Stomach (tissue), 9 donors: ENCODE measurements around the gene DNLZ. TPM values are rescaled to one million over a fixed set of nuclear protein-coding genes. Genes with fewer than 3 reads are reported as not detected.
"Not testable (repeated sequence)": the region's sequence is repeated elsewhere in the genome, so short reads cannot be mapped to it uniquely, and the experiment has no call there.

ENCODE experiments used
- DNase-seq, 2 donors: peaks; one replicate each; pipeline versions ENCODE4 v3.0.0 to v3.0.0-alpha.2; 2013 to 2019
- H3K27ac ChIP-seq, 5 donors: fragments of 200-600 bp in 4 of 5; sonication (generic) in 4 of 5; one replicate each; pipeline ENCODE4 v1.5.1; 2013 to 2019; ENCODE audit warnings: mild to moderate bottlenecking in 1 of 5, moderate library complexity in 1 of 5
- H3K27me3 ChIP-seq, 3 donors: fragments of 200-600 bp; sonication (generic); one replicate each; pipeline ENCODE4 v1.5.1; 2017 to 2019; ENCODE audit warnings: mixed run types in 1 of 3
- H3K36me3 ChIP-seq, 4 donors: fragments of 200-600 bp; sonication (generic); 1 replicate in 3 of 4; 2 replicates in 1 of 4; pipeline ENCODE4 v1.5.1; 2016 to 2019
- H3K4me1 ChIP-seq, 4 donors: fragments of 200-600 bp; sonication (generic); one replicate each; pipeline ENCODE4 v1.5.1; 2016 to 2019
- H3K4me3 ChIP-seq, 4 donors: fragments of 200-600 bp; sonication (generic) in 3 of 4; one replicate each; pipeline ENCODE4 v1.5.1; 2016 to 2019; ENCODE audit warnings: mild to moderate bottlenecking in 1 of 4
- H3K9me3 ChIP-seq, 4 donors: fragments of 200-600 bp; sonication (generic); one replicate each; pipeline ENCODE4 v1.5.1; 2016 to 2019
- EP300 ChIP-seq: sonication (generic); formaldehyde crosslinking; IDR thresholded peaks from one replicate; pipeline ENCODE4 v1.6.1; 2017; ENCODE audit warnings: antibody characterized with exemption
- POLR2A ChIP-seq, 4 donors: fragments of 450-650 bp; IDR thresholded peaks; one replicate each; pipeline ENCODE4 v1.6.1; 2016; ENCODE audit warnings: antibody characterized with exemption in 4 of 4, control low read depth in 2 of 4, mild to moderate bottlenecking in 1 of 4, moderate library complexity in 1 of 4
- POLR2AphosphoS5 ChIP-seq, 3 donors: sonication (generic); formaldehyde crosslinking; IDR thresholded peaks; one replicate each; pipeline ENCODE4 v1.6.1; 2016; ENCODE audit warnings: antibody characterized with exemption in 3 of 3
- WGBS, 5 donors: extraction: QIAGEN DNeasy Blood & Tissue Kit in 3 of 5; methylation state at CpG; one replicate each; pipeline versions ENCODE4 v1.1.5 to v1.1.7; 2013 to 2018; 5-methylcytosine and 5-hydroxymethylcytosine counted together
- intact Hi-C: fragments of 100-400 bp; cut with DNase I; formaldehyde crosslinking; loops from one replicate; pipeline ENCODE4 v1.15.1; 2023; ENCODE audit warnings: low total_unique reads
- polyA plus RNA-seq, 3 donors: library from polyadenylated mRNA; stranded (reverse); fragments of 200-250 nt; gene quantifications; one replicate each; pipeline ENCODE4 v1.2.3, GENCODE V29; 2013
- total RNA-seq, 5 donors: library from RNA; depleted of rRNA; stranded (reverse); fragments of >200 nt; gene quantifications; one replicate each; pipeline versions ENCODE4 v1.1.0 to v1.2.3, GENCODE V29; 2014 to 2016
- TF ChIP-seq, protein P1 (sequence below), 7 experiments: fragments of 450-650 bp in 4 of 7; fragments of 200-600 bp in 3 of 7; sonication (generic) in 3 of 7; IDR thresholded peaks; one replicate each; pipeline ENCODE4 v1.5.1; 2016 to 2019; ENCODE audit warnings: antibody characterized with exemption in 7 of 7, control low read depth in 2 of 7, mild to moderate bottlenecking in 1 of 7
- donor health status: healthy with polysubstance abuse.
- donor health status: Bipolar disorder and iron deficiency.
- donor health status: healthy.

Gene DNLZ
- total and polyA plus RNA-seq, 8 donors: 1.3 to 16.8 (median 10.1) TPM; not detected in 1

DNA sequence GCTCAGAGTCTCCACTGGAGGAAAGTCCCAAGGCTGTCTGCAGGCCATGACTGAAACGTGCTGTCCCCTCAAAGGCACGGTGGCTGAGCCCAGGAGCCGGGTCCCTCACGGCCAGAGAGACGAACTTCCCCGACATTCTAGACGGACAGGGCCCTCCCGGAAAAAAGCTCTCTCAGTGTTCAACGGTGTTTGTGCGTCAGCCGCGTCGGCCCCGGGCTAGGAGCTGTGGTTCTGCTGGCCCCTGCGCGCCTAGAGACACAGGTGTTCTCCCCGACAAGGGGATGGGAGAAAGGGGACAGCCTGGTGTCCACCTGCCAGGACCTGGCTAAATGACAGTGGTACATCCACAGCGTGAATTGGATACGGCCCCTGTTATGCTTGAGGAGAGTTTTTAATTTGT, 42.0 kb downstream of the DNLZ start:
- DNase-seq: no peak
- Histone ChIP-seq H3K4me1 (peaks cover 2 to 19% (median 12%) of the 10 kb centered on the region in 4 donors), H3K27me3 (peaks cover 0 to 6% (median 0%) of the 10 kb centered on the region in 3 donors), H3K36me3 (no peaks in the 10 kb centered on the region), H3K9me3 (no peaks in the 10 kb centered on the region), H3K27ac (no peak overlapping the region), H3K4me3 (no peak overlapping the region)
- intact Hi-C loops: no loop called here
- WGBS, 5 donors: 83 to 92% (median 90%) methylated on average over 13 to 19 of the region's 19 CpGs
- TF ChIP-seq POLR2A (IDR thresholded peaks at IDR 0.05) (no peak), POLR2AphosphoS5 (IDR thresholded peaks at IDR 0.05) (no peak), EP300 (no peak)
- TF ChIP-seq, protein P1, sequence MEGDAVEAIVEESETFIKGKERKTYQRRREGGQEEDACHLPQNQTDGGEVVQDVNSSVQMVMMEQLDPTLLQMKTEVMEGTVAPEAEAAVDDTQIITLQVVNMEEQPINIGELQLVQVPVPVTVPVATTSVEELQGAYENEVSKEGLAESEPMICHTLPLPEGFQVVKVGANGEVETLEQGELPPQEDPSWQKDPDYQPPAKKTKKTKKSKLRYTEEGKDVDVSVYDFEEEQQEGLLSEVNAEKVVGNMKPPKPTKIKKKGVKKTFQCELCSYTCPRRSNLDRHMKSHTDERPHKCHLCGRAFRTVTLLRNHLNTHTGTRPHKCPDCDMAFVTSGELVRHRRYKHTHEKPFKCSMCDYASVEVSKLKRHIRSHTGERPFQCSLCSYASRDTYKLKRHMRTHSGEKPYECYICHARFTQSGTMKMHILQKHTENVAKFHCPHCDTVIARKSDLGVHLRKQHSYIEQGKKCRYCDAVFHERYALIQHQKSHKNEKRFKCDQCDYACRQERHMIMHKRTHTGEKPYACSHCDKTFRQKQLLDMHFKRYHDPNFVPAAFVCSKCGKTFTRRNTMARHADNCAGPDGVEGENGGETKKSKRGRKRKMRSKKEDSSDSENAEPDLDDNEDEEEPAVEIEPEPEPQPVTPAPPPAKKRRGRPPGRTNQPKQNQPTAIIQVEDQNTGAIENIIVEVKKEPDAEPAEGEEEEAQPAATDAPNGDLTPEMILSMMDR (IDR thresholded peaks at IDR 0.05): no peak

DNA sequence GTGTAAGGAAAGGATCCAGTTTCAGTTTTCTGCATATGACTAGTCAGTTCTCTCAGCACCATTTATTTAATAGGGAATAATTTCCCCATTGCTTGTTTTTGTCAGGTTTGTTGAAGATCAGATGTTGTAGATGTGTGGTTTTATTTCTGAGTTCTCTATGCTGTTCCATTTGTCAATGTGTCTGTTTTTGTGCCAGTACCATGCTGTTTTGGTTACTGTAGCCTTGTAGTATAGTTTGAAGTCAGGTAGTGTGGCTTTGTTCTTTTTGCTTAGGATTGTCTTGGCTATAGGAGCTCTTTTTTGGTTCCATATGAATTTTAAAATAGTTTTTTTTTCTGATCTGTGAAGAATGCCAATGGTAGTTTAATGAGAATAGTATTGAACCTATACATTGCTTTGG, 42.6 kb downstream of the DNLZ start:
- H3K9me3 ChIP-seq, H3K27me3 ChIP-seq, intact Hi-C loops, H3K36me3 ChIP-seq, DNase-seq, H3K27ac ChIP-seq, H3K4me3 ChIP-seq: not testable (repeated sequence)
- peaks cover 0 to 14% (median 7%) of the 10 kb centered on the region in 4 donors for H3K4me1 ChIP-seq

DNA sequence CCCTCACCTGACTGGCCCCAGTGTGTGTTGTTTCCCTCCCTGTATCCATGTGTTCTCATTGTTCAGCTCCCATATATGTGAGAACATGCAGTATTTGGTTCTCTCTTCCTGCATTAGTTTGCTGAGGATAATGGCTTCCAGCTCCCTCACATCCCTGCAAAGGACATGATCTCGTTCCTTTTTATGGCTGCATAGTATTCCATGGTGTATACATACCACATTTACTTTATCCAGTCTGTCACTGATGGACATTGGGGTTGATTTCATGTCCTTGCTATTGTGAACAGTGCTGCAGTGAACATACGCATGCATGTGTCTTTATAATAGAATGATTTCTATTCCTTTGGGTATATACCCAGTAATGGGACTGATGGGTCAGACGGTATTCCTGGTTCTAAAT, 43.6 kb downstream of the DNLZ start:
- H3K4me1 ChIP-seq, H3K9me3 ChIP-seq, H3K4me3 ChIP-seq, DNase-seq, intact Hi-C loops, H3K27me3 ChIP-seq, H3K27ac ChIP-seq, H3K36me3 ChIP-seq: not testable (repeated sequence)
- 85 to 97% (median 95%) methylated on average over 3 of the region's 3 CpGs for WGBS, 5 donors

DNA sequence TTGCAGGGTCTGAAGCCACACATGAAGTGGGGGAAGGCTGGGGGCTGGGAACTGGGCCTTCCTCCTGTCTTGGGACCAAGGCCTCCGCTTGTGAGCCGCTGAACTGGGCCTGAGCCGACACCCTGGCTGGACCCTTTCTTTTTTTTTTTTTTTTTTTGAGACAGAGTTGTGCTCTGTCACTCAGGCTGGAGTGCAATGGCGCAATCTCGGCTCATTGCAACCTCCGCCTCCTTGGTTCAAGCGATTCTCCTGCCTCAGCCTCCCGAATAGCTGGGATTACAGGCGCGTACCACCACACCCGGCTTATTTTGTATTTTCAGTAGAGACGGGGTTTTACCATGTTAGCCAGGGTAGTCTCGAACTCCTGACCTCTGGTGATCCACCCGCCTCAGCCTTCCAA, 44.3 kb downstream of the DNLZ start:
- H3K4me1 ChIP-seq, intact Hi-C loops, H3K36me3 ChIP-seq, H3K27ac ChIP-seq, H3K4me3 ChIP-seq, H3K27me3 ChIP-seq, DNase-seq: not testable (repeated sequence)
- WGBS, 5 donors: 94 to 98% (median 96%) methylated on average over 14 of the region's 14 CpGs
- peaks cover 0 to 13% (median 11%) of the 10 kb centered on the region in 4 donors for H3K9me3 ChIP-seq

DNA sequence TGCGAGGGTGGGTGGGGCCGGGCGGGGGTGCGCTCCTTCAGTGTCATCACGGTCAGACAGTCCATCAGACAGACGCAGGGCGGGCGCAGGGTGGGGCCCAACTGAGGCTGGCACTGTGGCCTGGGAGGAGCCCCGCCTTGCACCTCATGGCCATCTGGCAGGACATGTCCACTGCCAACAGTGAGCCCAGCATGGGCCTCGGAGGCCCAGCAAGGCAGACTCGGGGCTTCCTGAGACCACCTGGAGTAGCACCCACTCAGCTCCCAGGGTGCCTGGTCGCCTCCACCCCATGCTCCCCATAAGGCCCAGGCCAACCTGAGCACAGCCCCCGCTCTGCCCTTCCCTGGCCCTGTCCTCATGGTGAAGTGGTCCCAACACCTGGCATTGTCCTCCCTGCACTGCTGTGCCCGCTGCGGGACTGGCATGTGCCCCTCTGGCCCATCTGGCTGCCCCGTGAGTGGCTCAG, 44.7 kb downstream of the DNLZ start:
- Histone ChIP-seq H3K27ac (no peak overlapping the region), H3K4me3 (no peak overlapping the region), H3K4me1 (no peaks in the 10 kb centered on the region), H3K36me3 (no peaks in the 10 kb centered on the region), H3K9me3 (peaks cover 0 to 13% (median 11%) of the 10 kb centered on the region in 4 donors), H3K27me3 (no peaks in the 10 kb centered on the region)
- WGBS, 5 donors: 75 to 88% (median 84%) methylated on average over 14 to 16 of the region's 16 CpGs
- TF ChIP-seq EP300: no peak
- TF ChIP-seq, protein P1 (IDR thresholded peaks at IDR 0.05): no peak
- no peak for TF ChIP-seq POLR2A (IDR thresholded peaks at IDR 0.05)
- no peak for TF ChIP-seq POLR2AphosphoS5 (IDR thresholded peaks at IDR 0.05)
- intact Hi-C loops: no loop called here
- no peak for DNase-seq

DNA sequence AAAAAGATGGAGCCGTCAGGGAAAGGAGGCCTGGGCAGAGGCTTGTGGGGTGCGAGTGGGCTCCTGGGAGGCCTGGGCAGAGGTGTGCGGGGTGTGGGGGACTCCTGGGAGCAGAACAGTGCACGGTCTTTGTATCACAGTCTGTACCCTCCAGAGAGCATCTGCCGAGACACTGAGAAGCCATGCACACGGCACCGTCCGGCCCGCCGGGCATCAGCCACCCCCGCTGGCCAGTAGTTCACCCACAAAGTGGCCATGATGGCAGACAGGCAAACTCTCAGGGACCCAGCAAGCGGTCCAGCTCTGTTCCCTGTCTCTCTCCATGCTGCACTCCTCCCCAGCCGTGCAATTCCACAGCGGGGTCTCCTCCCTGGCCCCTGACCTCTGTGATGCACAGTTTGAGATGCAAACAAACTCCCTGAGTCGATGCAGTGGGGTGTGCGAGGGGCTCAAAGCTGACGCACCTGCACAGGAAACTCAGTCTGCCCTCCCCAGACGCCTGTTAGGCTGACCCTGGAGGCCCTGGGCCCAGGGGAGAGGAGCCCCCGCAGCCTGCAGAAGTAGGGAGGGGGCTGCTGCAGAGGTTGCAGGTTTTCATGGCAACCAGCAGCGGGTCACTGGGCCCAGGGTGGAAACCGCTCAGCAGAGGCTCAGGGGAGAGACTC, 45.3 kb downstream of the DNLZ start:
- DNase-seq: no peak
- intact Hi-C loops: no loop called here
- WGBS, 5 donors: 71 to 82% (median 73%) methylated on average over 13 to 21 of the region's 21 CpGs
- H3K27ac ChIP-seq: no peak overlapping the region
- no peaks in the 10 kb centered on the region for H3K4me1 ChIP-seq
- no peaks in the 10 kb centered on the region for H3K27me3 ChIP-seq
- H3K36me3 ChIP-seq: no peaks in the 10 kb centered on the region
- TF ChIP-seq POLR2A (IDR thresholded peaks at IDR 0.05) (no peak), POLR2AphosphoS5 (IDR thresholded peaks at IDR 0.05) (no peak), EP300 (no peak)
- TF ChIP-seq, protein P1 (IDR thresholded peaks at IDR 0.05): no peak
- peaks cover 0 to 13% (median 11%) of the 10 kb centered on the region in 4 donors for H3K9me3 ChIP-seq
- no peak overlapping the region for H3K4me3 ChIP-seq
